AG04450 (cell line): ENCODE measurements around the gene RNU11. TPM values are rescaled to one million over a fixed set of nuclear protein-coding genes. Genes with fewer than 3 reads are reported as not detected.

Source experiments
- CTCF ChIA-PET: fragments of 300-600, 350-600 bp; formaldehyde crosslinking; extraction: SDS; loops from one replicate; lab custom pipeline; 2022; ENCODE audit warnings: antibody characterized with exemption, inconsistent platforms; lab: Charles Lee
- POLR2A ChIA-PET: fragments of 350-600 bp; formaldehyde crosslinking; extraction: SDS; loops from one replicate; lab custom pipeline; 2021; ENCODE audit warnings: antibody characterized with exemption, inconsistent platforms; lab: Yijun Ruan, JAX
- DNase-seq: peaks from one replicate; pipeline ENCODE4 v3.0.0-alpha.2; 2011; ENCODE audit warnings: low read depth, low spot score
- H3K27ac ChIP-seq: one replicate; pipeline ENCODE4 v1.5.1; 2012; ENCODE audit warnings: low read depth, low read length, control low read depth
- H3K27me3 ChIP-seq: one replicate; pipeline ENCODE4 v1.6.0; 2012; ENCODE audit warnings: low read length; ENCODE audit not compliant: control insufficient read depth, insufficient read depth
- H3K4me3 ChIP-seq: 2 replicates; pipeline ENCODE4 v1.5.1; 2011; ENCODE audit warnings: mild to moderate bottlenecking, low read depth, low read length, control low read depth
- H3K9me3 ChIP-seq: 2 replicates; pipeline ENCODE4 v1.5.1; 2012; ENCODE audit warnings: low read length; ENCODE audit not compliant: control insufficient read depth, insufficient read depth
- polyA minus RNA-seq: library from RNA; depleted of rRNA, polyadenylated mRNA; stranded (reverse); fragments of >200 nt; gene quantifications from 2 replicates; pipeline ENCODE4 v1.2.3, GENCODE V29; 2011; rRNA and poly(A)+ RNA removed
- polyA plus RNA-seq: library from polyadenylated mRNA; depleted of rRNA; stranded (reverse); fragments of >200 nt; gene quantifications from 2 replicates; pipeline ENCODE4 v1.2.3, GENCODE V29; 2011; rRNA removed
- TF ChIP-seq, protein P1 (sequence below): IDR thresholded peaks from 2 replicates; pipeline ENCODE4 v1.5.1; 2011; ENCODE audit warnings: low read depth, low read length, control low read depth, inconsistent platforms

The RNU11 gene
- polyA plus RNA-seq = not detected in 2 replicates
- not detected in 2 replicates for polyA minus RNA-seq

- TF ChIP-seq, protein P1, sequence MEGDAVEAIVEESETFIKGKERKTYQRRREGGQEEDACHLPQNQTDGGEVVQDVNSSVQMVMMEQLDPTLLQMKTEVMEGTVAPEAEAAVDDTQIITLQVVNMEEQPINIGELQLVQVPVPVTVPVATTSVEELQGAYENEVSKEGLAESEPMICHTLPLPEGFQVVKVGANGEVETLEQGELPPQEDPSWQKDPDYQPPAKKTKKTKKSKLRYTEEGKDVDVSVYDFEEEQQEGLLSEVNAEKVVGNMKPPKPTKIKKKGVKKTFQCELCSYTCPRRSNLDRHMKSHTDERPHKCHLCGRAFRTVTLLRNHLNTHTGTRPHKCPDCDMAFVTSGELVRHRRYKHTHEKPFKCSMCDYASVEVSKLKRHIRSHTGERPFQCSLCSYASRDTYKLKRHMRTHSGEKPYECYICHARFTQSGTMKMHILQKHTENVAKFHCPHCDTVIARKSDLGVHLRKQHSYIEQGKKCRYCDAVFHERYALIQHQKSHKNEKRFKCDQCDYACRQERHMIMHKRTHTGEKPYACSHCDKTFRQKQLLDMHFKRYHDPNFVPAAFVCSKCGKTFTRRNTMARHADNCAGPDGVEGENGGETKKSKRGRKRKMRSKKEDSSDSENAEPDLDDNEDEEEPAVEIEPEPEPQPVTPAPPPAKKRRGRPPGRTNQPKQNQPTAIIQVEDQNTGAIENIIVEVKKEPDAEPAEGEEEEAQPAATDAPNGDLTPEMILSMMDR = no peak
- Histone ChIP-seq H3K27ac (peak within 1 kb of the TSS; percentile 89), H3K4me3 (peak within 1 kb of the TSS; percentile 57), H3K9me3 (no peaks in the 10 kb centered on the region), H3K27me3 (no peaks in the 10 kb centered on the region)
- POLR2A ChIA-PET = interaction anchor here (0.6 to 1.9 kb wide), 32 partner anchors 8 to 835 kb away, joined by 3 to 40 read pairs (median 5); partner anchors contain the start of genes GMEB1, RCC1, SRSF4 and TRNAU1AP
- DNase-seq = peak; percentile 98
- CTCF ChIA-PET = interaction anchor here (0.8 to 1.4 kb wide), 2 partner anchors 88 to 228 kb away, joined by 6 to 9 read pairs; partner anchors contain the start of gene YTHDF2
Observed at GRCh38 chr1:28648474-28649198, at the start of gene RNU11. Gene RNU11 (plus strand): TSS chr1:28648600.

GRCh38 chr1:28601696-28602095 lies 46.7 kb upstream of the RNU11 start:
- TF ChIP-seq, protein P1 = no peak
- POLR2A ChIA-PET = interaction anchor here (0.6 to 4.2 kb wide), 12 partner anchors 11 to 353 kb away, joined by 3 to 95 read pairs (median 5); partner anchors contain the start of genes TRNAU1AP and YTHDF2
- peak overlapping the region; percentile 85 for H3K27ac ChIP-seq
- CTCF ChIA-PET = interaction anchor here (0.7 to 5.4 kb wide), 13 partner anchors 9 to 510 kb away, joined by 3 to 57 read pairs (median 7); partner anchors contain the start of gene YTHDF2
- H3K9me3 ChIP-seq = no peaks in the 10 kb centered on the region
- no peaks in the 10 kb centered on the region for H3K27me3 ChIP-seq
- H3K4me3 ChIP-seq = no peak overlapping the region
- DNase-seq = peak; percentile 78

GRCh38 chr1:28602536-28603439 lies 45.6 kb upstream of the RNU11 start:
- TF ChIP-seq, protein P1 = peak; percentile 83
- CTCF ChIA-PET = interaction anchor here (0.6 to 5.4 kb wide), 24 partner anchors 10 to 511 kb away, joined by 3 to 57 read pairs (median 4); partner anchors contain the start of gene YTHDF2
- Histone ChIP-seq H3K27ac (peak overlapping the region; percentile 85), H3K4me3 (no peak overlapping the region), H3K27me3 (no peaks in the 10 kb centered on the region), H3K9me3 (no peaks in the 10 kb centered on the region)
- POLR2A ChIA-PET = interaction anchor here (0.6 to 4.2 kb wide), 13 partner anchors 22 to 176 kb away, joined by 3 to 95 read pairs (median 6); partner anchors contain the start of genes RNU11 and YTHDF2
- DNase-seq = peak; percentile 55

DNA sequence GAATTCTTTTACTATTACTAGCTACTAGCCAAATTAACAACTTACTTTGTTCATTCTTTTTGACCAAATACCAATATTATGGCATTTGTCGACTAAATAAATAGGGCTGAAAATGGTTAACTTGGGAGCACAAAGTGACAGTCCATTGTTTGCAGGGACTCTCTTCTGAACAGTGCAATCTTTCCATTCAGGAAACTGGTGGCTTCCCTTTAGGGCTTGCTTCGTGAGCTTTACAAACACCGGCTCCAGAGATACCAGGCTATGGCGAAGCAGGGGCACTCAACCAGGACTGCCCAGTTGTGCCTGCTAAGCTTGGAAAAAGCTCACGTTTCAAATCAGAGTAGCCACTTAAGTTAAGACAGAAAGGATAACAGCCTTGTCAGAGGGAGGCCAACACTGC lies 44.0 kb upstream of the RNU11 start:
- TF ChIP-seq, protein P1 = no peak
- Histone ChIP-seq H3K27me3 (no peaks in the 10 kb centered on the region), H3K27ac (no peak overlapping the region), H3K4me3 (no peak overlapping the region), H3K9me3 (no peaks in the 10 kb centered on the region)
- no peak for DNase-seq
- POLR2A ChIA-PET = interaction anchor here (0.6 to 4.2 kb wide), 3 partner anchors 24 to 90 kb away, joined by 3 to 95 read pairs (median 46); no protein-coding TSS in a partner anchor
- CTCF ChIA-PET = interaction anchor here (1.5 to 5.4 kb wide), 7 partner anchors 11 to 355 kb away, joined by 4 to 57 read pairs (median 26); no protein-coding TSS in a partner anchor
